HG03135 (cell line): ENCODE data around the gene PDK2.

Experiments
- ATAC-seq: cut with Tn5 transposase; IDR thresholded peaks from one replicate; pipeline ENCODE4 v1.9.1; 2021; ENCODE audit warnings: mild to moderate bottlenecking, moderate library complexity; ENCODE audit not compliant: unreplicated experiment

Gene PDK2

DNA sequence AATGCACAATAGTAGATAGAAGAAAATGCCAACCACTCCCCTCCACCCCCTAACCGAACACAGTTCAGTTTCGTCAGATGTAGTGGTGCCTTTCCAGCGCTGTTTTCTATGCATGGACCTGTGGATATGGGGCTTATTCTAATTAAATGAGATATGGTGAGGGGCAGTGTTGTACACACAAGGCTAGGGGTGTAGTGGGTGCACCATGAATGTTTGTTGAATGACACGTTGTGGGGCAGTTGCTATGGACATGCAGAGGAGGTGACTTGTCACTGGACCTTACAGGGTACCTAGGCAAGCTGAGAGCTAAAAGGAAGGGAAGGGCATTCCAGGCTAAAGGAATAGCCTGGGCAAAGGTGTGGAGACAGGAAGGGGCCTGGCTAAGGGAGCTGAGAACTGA lies 3.4 kb downstream of the PDK2 start:
- no peak for ATAC-seq

DNA sequence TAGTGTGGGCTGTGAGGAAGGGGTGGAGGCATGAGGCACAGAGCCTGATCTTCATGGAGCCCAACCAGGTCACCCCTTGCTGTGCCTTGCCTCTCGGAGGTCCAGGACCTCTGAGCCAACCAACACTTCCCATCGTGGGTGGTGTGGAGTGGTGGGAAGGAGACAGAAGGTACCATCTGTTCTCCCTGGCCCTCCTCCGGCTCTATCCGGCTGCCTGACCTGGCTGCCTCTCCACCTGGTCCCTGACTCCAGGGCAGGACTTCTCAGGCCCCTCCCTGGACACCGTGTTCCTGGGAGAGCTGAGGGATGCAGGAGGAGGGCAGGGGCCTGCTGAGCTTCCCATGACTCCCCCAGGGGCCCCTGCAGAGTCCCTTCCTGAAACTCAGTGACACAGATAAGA lies 3.9 kb downstream of the PDK2 start:
- no peak for ATAC-seq

DNA sequence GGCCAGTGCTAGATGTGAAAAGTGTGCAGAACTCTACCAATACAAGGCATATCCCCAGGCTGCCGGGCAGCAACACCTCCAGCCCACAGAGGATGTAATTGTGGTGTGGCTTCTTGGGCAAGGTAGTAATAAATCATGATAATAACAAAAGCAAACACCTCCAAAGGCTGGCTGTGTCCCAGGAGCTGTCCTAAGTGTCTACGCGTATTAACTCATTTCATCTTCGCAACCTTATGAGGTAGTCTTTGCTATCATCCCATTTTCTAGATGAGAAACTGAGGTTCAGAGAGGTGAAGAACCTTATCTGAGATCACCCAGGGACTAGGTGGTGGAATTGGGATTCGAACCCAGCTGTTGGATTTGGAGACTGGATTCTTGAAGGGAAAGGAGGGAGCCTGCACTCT lies 5.3 kb downstream of the PDK2 start:
- ATAC-seq: no peak

DNA sequence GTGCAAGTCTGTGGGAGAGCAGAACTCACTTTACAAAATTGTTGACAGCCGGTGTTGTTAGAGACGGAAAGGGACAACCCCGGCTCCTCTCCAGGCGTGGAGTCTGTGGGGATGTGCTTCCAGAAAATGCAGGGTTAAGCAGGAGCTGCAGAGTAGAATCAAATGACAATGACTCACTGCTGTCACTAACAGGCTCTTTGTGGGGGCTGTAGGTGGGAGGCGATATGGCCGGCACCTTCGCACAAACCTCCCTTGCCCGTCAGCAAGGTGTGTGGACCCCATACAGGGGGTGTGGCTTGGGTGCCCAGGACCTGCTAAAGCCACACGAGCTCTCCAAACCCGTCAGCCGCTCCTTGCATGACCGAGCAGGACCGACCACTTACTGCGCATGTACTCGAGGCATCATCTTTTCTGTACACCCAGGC lies 5.8 kb downstream of the PDK2 start:
- no peak for ATAC-seq

DNA sequence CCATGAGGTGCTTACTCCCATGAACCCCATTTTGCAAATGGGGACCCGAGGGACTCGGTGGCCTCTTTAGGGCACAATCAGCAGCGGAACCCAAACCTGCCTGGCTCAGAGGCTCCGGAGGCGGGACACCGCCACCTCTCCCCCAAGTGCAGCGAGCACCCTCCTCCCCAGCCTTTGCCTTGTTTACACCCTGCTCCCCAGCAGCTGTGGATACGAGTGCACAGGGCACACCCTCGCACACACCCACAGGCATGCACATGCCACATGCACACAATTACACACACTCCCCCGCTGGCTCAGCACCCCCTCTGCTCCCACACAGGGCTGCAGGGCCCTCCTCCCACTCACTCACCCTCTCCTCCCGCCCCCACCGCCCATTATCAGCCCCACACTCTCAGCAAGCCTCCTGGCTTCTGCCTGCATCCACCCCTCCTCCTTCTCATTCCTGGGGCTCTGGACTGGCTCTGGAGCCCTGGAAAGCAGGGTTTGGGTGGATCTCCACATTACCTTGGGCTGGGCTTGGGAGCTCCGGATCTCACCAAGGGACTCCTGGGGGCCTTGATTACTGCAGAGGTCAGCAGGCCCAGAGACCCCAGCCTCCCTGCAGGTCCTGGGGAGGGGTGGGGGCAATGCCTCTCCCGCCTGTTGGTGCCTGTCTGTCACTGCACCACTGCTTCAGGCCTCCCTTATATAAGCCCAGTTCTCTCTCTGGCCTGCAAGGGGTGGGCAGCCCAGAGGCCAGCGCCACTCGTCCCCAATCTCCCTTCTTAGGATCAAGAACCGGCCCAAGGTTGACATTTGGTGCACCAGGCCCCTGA lies 6.4 kb downstream of the PDK2 start:
- no peak for ATAC-seq

DNA sequence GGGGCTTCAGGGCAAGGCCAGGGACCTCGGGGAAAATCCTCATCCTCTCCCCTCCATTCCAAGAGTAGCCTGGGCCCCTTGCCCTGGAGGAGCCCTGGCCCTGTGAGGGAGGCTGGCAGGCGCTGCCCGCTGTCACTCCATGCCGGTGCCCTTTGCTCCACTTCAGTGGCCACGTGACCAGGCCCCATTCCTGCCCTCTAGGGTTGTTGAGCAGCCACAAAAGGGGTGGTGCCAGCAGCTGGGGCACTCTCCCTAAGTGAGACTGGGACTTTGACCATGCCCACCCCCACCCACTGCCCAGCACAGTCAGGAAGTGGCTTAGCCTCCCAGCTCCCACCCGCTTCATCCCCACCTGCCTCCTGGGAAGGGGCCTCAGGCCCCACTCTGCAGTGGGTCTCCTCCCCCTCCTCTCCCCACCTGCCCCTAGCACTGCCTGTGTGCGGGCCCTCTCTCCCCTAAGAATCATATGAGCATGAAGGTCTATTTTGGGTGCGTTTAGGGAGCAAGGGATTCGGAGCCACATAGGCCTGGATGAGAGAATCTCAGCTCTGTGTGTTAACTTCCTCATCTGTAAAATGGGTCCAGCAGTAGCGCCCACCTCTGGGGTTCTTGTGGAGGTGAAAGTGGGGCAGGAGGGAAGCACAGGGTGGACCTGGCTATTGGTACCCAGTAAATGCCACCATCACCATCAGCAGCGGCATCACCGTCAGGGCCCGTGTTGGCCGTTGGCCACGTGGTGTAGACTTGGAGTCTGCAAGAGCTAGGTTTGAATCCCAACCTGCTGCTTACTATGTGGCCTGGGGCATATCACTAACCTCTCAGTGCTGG lies 7.2 kb downstream of the PDK2 start:
- ATAC-seq: no peak

DNA sequence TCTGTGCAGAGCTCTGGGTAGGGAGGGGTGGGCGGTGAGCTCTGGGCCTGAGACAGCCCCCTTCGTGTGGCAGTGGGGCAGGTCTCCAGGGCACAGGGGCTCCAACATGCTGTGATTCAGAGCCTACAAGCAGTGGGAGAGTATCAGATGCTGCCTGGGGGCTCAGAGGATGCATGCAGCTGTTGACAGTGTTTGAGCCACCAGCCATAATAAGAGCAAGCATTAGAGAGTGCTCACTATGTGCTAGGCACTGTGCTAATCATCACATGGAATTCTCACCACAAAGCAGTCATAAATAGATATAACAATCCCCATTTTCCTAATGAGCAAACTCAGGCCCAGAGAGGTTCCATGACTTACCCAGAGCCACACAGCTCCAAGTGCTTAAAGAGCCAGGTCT lies 8.1 kb downstream of the PDK2 start:
- ATAC-seq: no peak

DNA sequence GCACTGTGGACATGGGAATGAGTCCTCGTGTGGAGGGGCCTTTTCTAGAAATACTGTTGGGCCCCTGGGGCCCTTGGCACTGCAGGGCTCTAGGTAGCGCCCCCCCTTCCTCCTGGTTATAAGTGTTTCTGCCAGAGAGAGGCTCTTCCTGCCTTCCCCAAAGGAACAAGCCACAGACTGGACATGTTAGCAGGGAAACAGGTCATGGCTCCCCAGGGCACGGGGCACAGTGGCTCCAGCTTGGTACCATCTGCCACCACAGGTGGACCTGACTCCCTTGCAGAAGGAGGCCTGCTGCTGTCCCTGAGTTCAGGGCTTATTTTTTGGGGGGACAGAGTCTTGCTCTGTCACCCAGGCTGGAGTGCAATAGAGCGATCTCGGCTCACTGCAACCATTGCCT lies 8.8 kb downstream of the PDK2 start:
- ATAC-seq: no peak

DNA sequence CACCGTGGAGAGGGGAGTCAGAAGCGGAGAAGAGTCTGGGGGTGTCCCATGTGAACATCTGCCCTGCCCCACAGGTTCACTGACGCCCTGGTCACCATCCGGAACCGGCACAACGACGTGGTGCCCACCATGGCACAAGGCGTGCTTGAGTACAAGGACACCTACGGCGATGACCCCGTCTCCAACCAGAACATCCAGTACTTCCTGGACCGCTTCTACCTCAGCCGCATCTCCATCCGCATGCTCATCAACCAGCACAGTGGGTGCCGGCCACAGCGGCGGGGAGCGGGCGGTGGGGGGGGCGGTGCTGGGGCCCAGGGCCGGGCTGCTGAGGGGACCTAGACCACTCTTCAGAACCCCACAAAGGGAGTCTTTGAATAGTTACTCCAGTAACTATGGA lies 10.7 kb downstream of the PDK2 start:
- no peak for ATAC-seq

DNA sequence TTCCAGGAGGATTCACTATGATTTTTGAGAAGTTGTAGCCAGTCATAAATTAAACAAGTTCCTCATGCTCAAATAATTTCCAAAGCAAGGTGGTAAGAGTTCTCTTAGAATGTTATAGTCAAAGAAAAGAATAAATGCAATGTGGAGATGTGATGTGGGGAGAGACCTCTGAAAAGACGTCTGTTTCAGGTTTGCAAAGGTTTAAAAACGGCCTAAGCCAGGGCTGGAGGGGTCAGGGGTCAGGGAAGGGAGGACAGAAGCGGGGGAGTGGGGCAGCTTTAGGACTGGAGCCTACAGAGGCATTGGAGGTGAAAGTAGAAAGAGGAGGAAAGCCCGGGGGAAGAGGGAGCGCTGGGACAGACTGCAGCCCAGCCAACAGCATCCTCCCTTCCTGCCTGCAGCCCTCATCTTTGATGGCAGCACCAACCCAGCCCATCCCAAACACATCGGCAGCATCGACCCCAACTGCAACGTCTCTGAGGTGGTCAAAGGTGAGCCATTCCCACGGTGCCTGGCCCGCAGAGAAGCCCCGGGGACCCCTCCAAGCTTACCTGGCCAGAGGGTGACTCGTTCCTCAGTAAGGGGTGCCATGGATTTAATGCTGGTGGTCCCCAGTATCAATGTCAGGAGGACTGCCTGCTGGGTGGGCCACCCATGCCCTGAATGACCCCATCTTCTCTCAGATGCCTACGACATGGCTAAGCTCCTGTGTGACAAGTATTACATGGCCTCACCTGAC lies 11.4 kb downstream of the PDK2 start:
- no peak for ATAC-seq

DNA sequence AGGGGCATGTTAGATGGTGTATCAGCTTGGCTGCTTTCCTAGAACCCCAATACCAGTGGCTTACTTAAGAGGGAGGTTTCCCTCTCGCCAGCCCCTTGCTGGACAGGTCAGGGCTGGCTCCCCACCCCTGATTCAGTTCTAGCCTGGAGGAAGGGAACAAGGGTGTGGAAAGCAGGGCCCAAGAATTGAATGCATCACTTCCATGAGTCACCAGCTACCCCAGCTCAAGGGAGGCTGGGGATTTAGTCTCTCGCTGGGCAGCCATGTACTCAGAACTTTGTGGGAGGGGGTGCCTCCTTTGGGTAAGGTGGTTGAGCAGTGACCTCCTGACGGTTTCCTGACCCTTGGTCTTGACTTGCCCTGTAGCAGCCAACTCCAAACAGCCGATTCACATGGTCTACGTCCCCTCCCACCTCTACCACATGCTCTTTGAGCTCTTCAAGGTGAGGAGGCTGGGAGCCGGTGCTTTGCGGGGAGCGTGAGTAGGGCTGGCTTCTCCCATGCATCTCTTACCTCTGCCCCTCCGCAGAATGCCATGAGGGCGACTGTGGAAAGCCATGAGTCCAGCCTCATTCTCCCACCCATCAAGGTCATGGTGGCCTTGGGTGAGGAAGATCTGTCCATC lies 12.8 kb downstream of the PDK2 start:
- no peak for ATAC-seq

DNA sequence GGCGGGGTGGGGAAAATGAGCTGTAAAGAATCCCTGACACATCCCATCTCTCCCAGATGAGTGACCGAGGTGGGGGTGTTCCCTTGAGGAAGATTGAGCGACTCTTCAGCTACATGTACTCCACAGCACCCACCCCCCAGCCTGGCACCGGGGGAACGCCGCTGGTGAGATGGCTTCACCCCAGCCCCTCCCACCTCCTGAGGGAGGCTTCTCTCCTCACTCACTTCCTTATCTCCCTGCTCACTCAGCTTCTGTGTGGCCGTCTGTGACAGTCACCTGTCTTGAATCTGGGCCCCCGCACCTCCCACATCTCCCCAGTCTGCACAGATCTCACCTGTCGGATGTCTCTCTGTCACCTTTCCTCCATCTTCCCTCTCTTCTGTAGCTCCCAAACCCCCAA lies 13.4 kb downstream of the PDK2 start:
- ATAC-seq: no peak

DNA sequence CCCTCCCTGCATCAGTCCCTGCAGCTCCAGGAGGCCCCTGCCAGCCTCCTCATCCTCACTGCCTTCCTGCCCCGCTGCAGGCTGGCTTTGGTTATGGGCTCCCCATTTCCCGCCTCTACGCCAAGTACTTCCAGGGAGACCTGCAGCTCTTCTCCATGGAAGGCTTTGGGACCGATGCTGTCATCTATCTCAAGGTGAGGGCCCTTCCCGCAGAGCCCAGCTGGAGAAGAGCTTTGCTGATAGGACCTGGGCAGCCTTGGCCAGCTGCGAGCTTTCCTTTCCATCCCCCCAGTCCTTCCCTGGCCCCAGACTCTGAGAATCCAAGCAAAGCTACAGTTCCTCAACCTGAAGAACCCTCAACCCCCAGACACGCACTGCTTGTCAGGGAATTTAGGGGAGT lies 14.1 kb downstream of the PDK2 start:
- ATAC-seq: no peak

DNA sequence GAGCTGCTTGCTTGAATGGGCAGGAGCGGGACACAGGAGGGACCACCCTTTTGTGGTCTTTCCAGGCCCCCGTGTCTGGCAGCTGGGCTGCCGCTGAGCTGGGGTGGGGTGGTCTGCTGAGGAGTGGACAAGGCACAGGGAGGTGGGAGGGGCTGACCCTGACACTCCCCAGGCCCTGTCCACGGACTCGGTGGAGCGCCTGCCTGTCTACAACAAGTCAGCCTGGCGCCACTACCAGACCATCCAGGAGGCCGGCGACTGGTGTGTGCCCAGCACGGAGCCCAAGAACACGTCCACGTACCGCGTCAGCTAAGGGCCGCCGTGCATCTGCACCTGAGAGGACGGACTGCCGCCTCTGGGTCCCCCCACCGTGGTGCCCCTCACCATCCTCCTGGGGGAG lies 14.6 kb downstream of the PDK2 start:
- no peak for ATAC-seq

DNA sequence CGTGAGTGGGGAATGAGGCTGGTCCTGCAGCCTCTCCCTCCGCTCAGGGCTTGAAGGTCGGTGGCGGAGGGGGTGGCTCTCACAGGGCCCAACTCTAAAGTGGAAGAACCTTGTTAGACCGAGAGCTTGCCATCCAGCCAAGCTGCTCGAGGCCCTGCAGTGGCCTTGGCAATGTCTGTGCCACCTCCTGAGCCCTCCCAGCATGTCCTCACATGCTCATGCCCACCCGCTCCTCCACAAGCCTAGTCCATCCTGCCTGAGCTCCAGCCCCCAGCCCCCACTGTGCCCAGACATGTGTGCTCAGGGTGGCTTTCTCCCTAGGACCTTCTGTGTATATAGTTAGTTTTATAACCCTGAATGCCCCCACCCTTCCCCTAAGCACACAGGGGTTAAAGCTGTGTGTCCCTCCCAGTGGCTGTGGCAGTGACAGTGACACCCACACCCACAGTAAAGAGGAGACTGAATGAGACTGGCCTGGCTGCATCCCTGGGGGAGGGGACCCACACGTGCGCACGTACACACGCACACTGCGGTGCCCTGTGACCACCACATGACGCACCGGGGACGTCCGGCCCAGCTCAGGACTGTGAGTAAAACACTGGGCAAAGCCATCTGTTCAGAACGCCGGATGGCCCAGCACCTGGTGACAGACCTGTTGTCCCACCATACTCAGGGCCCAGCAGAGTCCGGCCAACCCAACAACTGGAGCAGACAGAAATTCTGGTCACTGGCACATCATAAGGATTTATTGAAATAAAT lies 15.6 kb downstream of the PDK2 start:
- no peak for ATAC-seq

DNA sequence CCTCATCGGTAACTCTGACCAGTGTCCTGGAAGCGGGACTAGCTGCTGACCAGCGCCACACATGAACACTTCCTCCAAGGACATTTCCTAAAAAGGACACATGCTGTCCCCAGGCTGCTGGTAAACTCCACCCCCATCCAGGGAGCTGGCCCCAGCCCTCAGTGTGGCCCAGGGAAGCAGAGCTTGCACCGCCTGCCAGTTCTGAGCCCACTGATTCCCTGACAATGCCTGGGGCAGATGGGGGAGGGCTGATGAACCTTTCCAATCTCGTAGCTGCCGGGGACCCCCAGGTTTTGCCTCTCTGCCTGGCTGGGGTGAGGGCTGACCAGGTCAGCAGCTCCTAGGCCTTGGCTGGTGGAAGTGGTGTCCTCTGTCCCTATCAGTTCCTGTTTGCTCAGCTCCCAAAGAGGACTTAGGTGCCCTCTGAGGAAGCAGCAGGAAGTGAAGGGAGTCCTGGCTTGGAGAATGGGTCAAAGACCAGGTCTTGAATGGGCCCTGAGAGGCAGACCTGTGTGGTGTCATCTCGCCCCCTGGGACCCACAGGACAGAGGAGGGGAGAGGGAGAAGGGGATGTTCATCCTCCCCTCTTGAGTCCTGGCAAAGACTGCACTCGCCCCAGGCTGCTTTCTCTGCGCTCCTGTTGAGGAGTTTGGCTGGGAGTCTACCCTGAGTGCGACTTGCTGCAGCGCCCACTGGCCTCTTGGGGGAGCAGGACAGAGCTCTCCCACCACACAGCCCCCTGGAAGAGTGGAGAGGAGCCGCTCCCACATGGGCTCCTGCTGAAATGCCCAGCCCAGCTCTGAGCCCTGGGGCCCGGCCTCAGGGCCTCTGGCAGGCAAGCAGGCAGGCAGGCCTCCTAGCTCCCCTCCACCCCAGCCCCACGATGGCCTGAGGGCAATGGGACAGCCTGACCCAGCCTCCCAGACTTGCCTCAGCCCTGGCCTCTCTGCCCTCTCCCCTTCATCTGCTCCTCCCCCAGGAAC lies 16.8 kb downstream of the PDK2 start:
- no peak for ATAC-seq

DNA sequence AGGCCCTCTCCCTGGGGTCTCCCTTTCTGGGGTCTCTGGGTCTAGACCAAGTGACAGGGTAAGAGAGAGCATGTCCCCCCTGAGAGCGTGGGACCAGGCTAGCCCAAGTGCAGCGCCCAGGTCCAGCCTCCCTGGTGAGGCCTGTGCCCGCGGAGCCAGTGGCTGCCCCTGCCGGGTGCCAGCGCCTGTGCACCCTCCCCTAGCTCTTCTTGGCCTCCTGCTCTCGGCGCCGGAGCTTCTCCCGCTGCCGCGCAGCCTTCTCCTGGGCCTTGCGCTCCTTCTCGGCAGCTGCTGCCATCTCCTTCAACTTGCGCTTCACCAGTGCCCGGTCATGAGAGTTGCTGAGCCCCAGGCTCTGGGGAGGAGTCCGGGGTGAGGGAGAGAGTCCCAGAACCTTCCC lies 17.5 kb downstream of the PDK2 start:
- ATAC-seq: no peak

DNA sequence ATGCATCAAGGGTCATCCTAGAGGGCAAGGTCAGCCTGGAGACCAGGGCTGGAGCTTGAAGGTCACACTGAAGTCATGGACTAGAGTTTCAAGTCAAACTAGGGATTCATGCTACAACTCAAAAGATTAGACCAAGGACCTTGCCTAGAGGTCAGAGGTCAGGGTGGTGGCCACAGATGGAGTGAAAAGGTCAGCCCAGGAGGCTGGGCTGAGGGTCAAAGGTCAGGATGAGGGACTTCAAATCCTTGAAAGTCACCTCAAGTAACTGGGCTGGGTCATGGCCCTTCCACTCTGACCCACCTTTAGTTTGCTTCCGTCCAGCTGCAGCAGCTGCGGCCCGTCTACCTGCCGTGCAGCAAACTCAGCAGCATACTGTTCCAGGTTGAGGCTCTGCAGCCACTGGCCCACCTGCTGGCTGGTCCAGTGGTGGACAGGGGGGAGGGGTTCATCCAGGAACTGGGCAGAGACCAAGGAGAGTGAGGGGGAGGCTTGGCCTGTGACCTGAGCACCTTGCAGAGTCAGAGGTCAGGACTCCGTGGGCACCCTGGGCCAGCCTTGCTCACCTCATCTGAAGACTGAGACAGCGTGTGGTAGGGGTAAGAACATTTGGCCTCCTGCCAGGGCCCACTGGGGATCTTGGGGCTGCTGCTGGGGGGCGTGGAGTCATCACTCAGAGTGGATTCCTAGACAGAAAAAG lies 18.6 kb downstream of the PDK2 start:
- ATAC-seq: no peak

DNA sequence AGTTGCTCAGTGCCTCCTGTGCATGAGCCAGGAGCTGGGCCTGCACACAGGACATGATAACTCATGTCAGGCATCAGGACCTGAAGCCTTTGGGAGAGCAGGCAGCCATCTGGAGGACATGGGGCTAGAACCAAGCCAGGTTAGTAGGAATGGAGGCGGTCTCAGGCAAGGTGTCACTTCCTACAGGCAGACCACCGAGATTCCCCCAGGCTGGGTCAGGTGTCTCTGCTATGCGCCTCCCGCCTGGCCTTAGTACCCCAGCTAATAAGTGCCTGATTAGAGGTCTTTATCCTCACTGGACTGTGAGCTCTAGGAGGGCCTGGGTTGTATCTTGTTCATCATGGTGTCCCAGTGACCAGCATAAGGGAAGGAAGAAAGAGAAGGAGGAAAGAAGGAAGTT lies 19.2 kb downstream of the PDK2 start:
- ATAC-seq: no peak
